ENCODE measurements around the gene RAPGEF2.
"Not testable (repeated sequence)": the region's sequence is repeated elsewhere in the genome, so short reads cannot be mapped to it uniquely, and the experiment has no call there.

The RAPGEF2 gene

GRCh38 chr4:159152181-159152580 is 49.3 kb downstream of the RAPGEF2 start:
- H3K4me3 ChIP-seq (ENCODE audit: low read depth, low read length) = no peak overlapping the region
- TF ChIP-seq CTCF (IDR thresholded peaks at IDR 0.05; ENCODE audit: borderline replicate concordance, insufficient read depth, low read depth, low read length) = no peak

DNA sequence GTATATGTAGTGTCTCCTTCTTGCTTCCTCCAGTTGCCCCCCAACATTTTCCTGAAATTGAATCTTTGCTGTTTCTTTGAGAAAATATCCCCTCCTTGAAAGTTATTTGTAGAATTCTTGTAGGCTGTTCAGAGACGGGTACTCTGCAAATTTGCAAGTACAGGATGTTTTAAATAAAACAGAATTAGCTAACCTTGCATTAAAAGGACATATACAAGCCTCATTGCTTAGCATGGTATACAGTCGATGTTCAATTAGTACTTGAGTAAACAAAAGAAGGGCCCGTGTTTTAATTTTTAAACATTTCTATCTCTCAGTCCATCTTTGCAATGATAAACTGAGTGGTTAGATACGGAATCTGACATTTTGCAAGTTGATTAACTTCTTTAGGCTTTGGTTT is 50.8 kb downstream of the RAPGEF2 start:
- no peak overlapping the region for H3K4me3 ChIP-seq (ENCODE audit: low read depth, low read length)
- no peak for TF ChIP-seq CTCF (IDR thresholded peaks at IDR 0.05; ENCODE audit: borderline replicate concordance, insufficient read depth, low read depth, low read length)

- no peak overlapping the region for H3K4me3 ChIP-seq (ENCODE audit: low read depth, low read length)
- TF ChIP-seq CTCF (IDR thresholded peaks at IDR 0.05; ENCODE audit: borderline replicate concordance, insufficient read depth, low read depth, low read length) = no peak
These were observed 52.2 kb downstream of the RAPGEF2 start for GRCh38 chr4:159155119-159155518.

- TF ChIP-seq CTCF (IDR thresholded peaks at IDR 0.05; ENCODE audit: borderline replicate concordance, insufficient read depth, low read depth, low read length) = no peak
- no peak overlapping the region for H3K4me3 ChIP-seq (ENCODE audit: low read depth, low read length)
These were observed 55.3 kb downstream of the RAPGEF2 start for GRCh38 chr4:159158083-159158617.

- no peak for TF ChIP-seq CTCF (IDR thresholded peaks at IDR 0.05; ENCODE audit: borderline replicate concordance, insufficient read depth, low read depth, low read length)
- no peak overlapping the region for H3K4me3 ChIP-seq (ENCODE audit: low read depth, low read length)
These were observed 56.1 kb downstream of the RAPGEF2 start for GRCh38 chr4:159158985-159159384.

- H3K4me3 ChIP-seq (ENCODE audit: low read depth, low read length) = no peak overlapping the region
- no peak for TF ChIP-seq CTCF (IDR thresholded peaks at IDR 0.05; ENCODE audit: borderline replicate concordance, insufficient read depth, low read depth, low read length)
These were observed 56.7 kb downstream of the RAPGEF2 start for GRCh38 chr4:159159611-159160010.

GRCh38 chr4:159160242-159160641 is 57.4 kb downstream of the RAPGEF2 start:
- TF ChIP-seq CTCF (IDR thresholded peaks at IDR 0.05; ENCODE audit: borderline replicate concordance, insufficient read depth, low read depth, low read length) = no peak
- H3K4me3 ChIP-seq (ENCODE audit: low read depth, low read length) = no peak overlapping the region

DNA sequence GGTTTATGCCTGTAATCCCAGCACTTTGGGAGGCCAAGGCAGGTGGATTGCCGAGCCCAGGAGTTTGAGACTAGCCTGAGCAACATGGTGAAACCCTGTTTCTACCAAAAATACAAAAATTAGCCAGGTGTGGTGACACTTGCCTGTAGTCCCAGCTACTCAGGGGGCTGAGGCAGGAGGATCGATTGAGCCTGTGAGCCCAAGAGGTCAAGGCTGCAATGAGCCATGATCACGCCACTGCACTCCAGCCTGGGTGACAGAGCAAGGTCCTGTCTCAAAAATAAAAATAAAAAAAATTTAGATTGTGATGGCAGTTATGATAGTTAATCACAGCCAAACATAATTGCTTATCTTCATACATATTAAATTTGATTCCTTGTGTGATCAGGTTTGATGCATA is 58.6 kb downstream of the RAPGEF2 start:
- not testable (repeated sequence) for H3K4me3 ChIP-seq (ENCODE audit: low read depth, low read length)
